Measurements from ENCODE around the gene ATP6V0A1.

- TF ChIP-seq CTCF (IDR thresholded peaks at IDR 0.05), result no peak
- no peak for TF ChIP-seq ZFX (IDR thresholded peaks at IDR 0.05; ENCODE audit: borderline replicate concordance)
These were observed 40.1 kb downstream of the ATP6V0A1 start for GRCh38 chr17:42498828-42499227.

All from 22Rv1 (cell line).